Stimulated activated naive CD8-positive, alpha-beta T cell treated with anti-CD3 and anti-CD28 coated beads, Interleukin-15, amount 100 ng/mL, for 72 hours (primary cell): Measurements from ENCODE around the gene SMIM10L2A.

ENCODE experiments used
- ATAC-seq: fragments of 150-1000 bp; cut with Tn5 transposase; 2 replicates; pipeline ENCODE4 v1.10.0; 2021; ENCODE audit warnings: mild to moderate bottlenecking, moderate library complexity
- DNase-seq, 2 donors: peaks; one replicate each; pipeline ENCODE4 v3.0.0; 2021 to 2022
- H3K27ac Mint-ChIP-seq, 2 donors: one replicate each; pipeline ENCODE4 v1.8.0; 2022; ENCODE audit warnings: mild to moderate bottlenecking in 2 of 2, mixed read lengths in 2 of 2, moderate library complexity in 2 of 2
- H3K27me3 Mint-ChIP-seq: one replicate; pipeline ENCODE4 v1.8.0; 2022; ENCODE audit warnings: mixed read lengths
- H3K4me1 Mint-ChIP-seq: one replicate; pipeline ENCODE4 v1.8.0; 2022; ENCODE audit warnings: mild to moderate bottlenecking, mixed read lengths
- H3K4me3 Mint-ChIP-seq, 2 donors: one replicate each; pipeline ENCODE4 v1.8.0; 2022; ENCODE audit warnings: mild to moderate bottlenecking in 2 of 2, mixed read lengths in 2 of 2, moderate library complexity in 1 of 2
- H3K9me3 Mint-ChIP-seq, 2 donors: one replicate each; pipeline ENCODE4 v1.8.0; 2022; ENCODE audit warnings: mixed read lengths in 2 of 2

Gene SMIM10L2A

DNA sequence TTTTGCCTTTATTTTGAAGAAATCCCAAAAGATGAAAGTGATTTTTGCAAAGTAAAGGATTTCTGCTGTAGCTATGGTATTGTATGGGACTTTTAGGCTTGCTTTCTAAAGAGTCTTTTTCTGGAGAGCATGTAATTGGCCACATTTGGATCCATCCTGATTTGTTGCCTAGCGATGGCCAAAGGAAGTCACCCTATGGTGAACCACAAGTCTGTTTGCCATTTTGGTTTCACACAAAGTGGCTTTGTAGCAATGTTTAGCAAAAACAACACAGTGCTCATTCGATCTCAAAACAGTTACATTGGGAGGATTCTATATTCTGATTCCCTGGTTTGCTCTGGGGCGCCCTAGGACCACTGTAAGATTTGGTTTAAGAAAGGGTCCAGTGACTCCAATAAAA is 54.6 kb downstream of the SMIM10L2A start:
- Mint-ChIP-seq H3K4me3 (no peak overlapping the region), H3K27me3 (no peaks in the 10 kb centered on the region), H3K27ac (no peak overlapping the region), H3K4me1 (peaks cover 5% of the 10 kb centered on the region), H3K9me3 (no peaks in the 10 kb centered on the region)
- DNase-seq (no peak), ATAC-seq (no peak)

DNA sequence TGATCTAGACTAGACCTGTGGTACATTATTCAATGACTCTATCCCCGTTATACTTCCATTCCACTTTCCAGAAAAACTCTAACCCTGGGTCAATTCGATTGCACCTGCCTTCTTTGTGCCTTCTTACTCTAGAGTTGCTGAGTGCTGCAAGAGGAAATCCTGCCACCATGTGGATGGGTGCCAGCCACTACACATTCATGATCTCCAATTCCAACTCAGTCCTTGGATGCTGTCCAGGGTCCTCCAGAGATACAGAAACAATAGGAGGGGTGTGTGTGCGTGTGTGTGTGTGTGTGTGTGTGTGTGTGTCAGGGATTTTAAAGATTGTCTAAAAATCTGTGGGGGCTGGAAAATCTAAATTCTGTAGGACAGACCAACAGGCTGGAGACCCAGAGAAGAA is 55.8 kb downstream of the SMIM10L2A start:
- ATAC-seq: peak; percentile 71

More for the DNA sequence above, 55.8 kb downstream of the SMIM10L2A start:
- peak; percentile 7 to 26 for DNase-seq
- H3K4me3 Mint-ChIP-seq: no peak overlapping the region
- H3K9me3 Mint-ChIP-seq: no peaks in the 10 kb centered on the region
- H3K4me1 Mint-ChIP-seq: peaks cover 5% of the 10 kb centered on the region
- no peaks in the 10 kb centered on the region for H3K27me3 Mint-ChIP-seq
- no peak overlapping the region for H3K27ac Mint-ChIP-seq
